Activated CD8-positive, alpha-beta T cell treated with anti-CD3 and anti-CD28 coated beads for 36 hours (primary cell): ENCODE data around the gene MCM5. TPM values are rescaled to one million over a fixed set of nuclear protein-coding genes. Genes with fewer than 3 reads are reported as not detected.
A peak's percentile ranks its signal among the peaks of the same experiment; 100 is the strongest.
"Not testable (repeated sequence)": the region's sequence is repeated elsewhere in the genome, so short reads cannot be mapped to it uniquely, and the experiment has no call there.

Source experiments
- ATAC-seq: fragments of 200-7000 bp; cut with Tn5 transposase; one replicate; pipeline ENCODE4 v1.10.0; 2021; ENCODE audit warnings: mild to moderate bottlenecking, moderate library complexity
- CTCF ChIA-PET: fragments of 350-600 bp; sonication (Branson Sonifier 250); formaldehyde crosslinking; loops from one replicate; lab custom pipeline; 2021; ENCODE audit warnings: antibody characterized with exemption; lab: Charles Lee
- POLR2A ChIA-PET: fragments of 350-600 bp; sonication (Branson Sonifier 250); formaldehyde crosslinking; loops from one replicate; lab custom pipeline; 2021; ENCODE audit warnings: antibody characterized with exemption; lab: Charles Lee
- DNase-seq: peaks from one replicate; pipeline ENCODE4 v3.0.0-alpha.2; 2020
- H3K27ac Mint-ChIP-seq: one replicate; pipeline ENCODE4 v1.8.0; 2021; ENCODE audit warnings: mild to moderate bottlenecking, mixed read lengths
- H3K27me3 Mint-ChIP-seq: one replicate; pipeline ENCODE4 v1.8.0; 2021; ENCODE audit warnings: mixed read lengths
- H3K36me3 Mint-ChIP-seq: one replicate; pipeline ENCODE4 v1.8.0; 2021; ENCODE audit warnings: low read depth, mixed read lengths
- H3K4me1 Mint-ChIP-seq: one replicate; pipeline ENCODE4 v1.8.0; 2021; ENCODE audit warnings: low read depth, mixed read lengths
- H3K4me3 Mint-ChIP-seq: one replicate; pipeline ENCODE4 v1.8.0; 2021; ENCODE audit warnings: mild to moderate bottlenecking, moderate library complexity, mixed read lengths
- H3K9me3 Mint-ChIP-seq: one replicate; pipeline ENCODE4 v1.8.0; 2021; ENCODE audit warnings: mixed read lengths
- CTCF ChIP-seq: fragments of 200-600 bp; IDR thresholded peaks from one replicate; pipeline ENCODE4 v1.8.0; 2022; ENCODE audit warnings: antibody characterized with exemption, mild to moderate bottlenecking
- intact Hi-C: fragments of 100-400 bp; cut with micrococcal nuclease; formaldehyde crosslinking; loops from one replicate; pipeline ENCODE4 v1.10.0; 2022
- total RNA-seq, 2 experiments: library from RNA; stranded (reverse); gene quantifications; one replicate each; pipeline ENCODE4 v1.2.3, GENCODE V29; 2021

Gene MCM5
- total RNA-seq, 2 experiments from 2014 or later = 318 to 319 TPM

- no peak for ATAC-seq
- H3K27ac Mint-ChIP-seq = no peak overlapping the region
- peaks cover 3% of the 10 kb centered on the region for H3K4me1 Mint-ChIP-seq
- CTCF ChIA-PET = interaction anchor here (0.8 kb wide), 1 partner anchor 44 kb away, joined by 3 read pairs; no protein-coding TSS in a partner anchor
- no peaks in the 10 kb centered on the region for H3K27me3 Mint-ChIP-seq
- H3K4me3 Mint-ChIP-seq = no peak overlapping the region
- TF ChIP-seq CTCF = no peak
- H3K36me3 Mint-ChIP-seq = peaks cover 5% of the 10 kb centered on the region
- POLR2A ChIA-PET = interaction anchor here (0.7 kb wide), 1 partner anchor 42 kb away, joined by 3 read pairs; no protein-coding TSS in a partner anchor
- intact Hi-C loops = no loop called here
- DNase-seq = no peak
- H3K9me3 Mint-ChIP-seq = no peaks in the 10 kb centered on the region
Observed at GRCh38 chr22:35394810-35395563, 5.0 kb upstream of the MCM5 start.

GRCh38 chr22:35396622-35397021 is 3.3 kb upstream of the MCM5 start:
- POLR2A ChIA-PET = interaction anchor here (1.1 kb wide), 1 partner anchor 12 kb away, joined by 3 read pairs; no protein-coding TSS in a partner anchor
- H3K27ac Mint-ChIP-seq, ATAC-seq, H3K27me3 Mint-ChIP-seq, intact Hi-C loops, CTCF ChIA-PET, H3K9me3 Mint-ChIP-seq, H3K4me3 Mint-ChIP-seq, DNase-seq: not testable (repeated sequence)
- Mint-ChIP-seq H3K36me3 (peaks cover 18% of the 10 kb centered on the region), H3K4me1 (peaks cover 11% of the 10 kb centered on the region)

GRCh38 chr22:35397095-35397904 is 2.6 kb upstream of the MCM5 start:
- no peak for TF ChIP-seq CTCF
- CTCF ChIA-PET = interaction anchor here (1.1 kb wide), 1 partner anchor 63 kb away, joined by 3 read pairs; no protein-coding TSS in a partner anchor
- POLR2A ChIA-PET = interaction anchor here (1.1 to 1.2 kb wide), 2 partner anchors 7 to 11 kb away, joined by 3 to 4 read pairs; no protein-coding TSS in a partner anchor
- Mint-ChIP-seq H3K36me3 (peaks cover 23% of the 10 kb centered on the region), H3K27me3 (no peaks in the 10 kb centered on the region), H3K4me1 (peaks cover 16% of the 10 kb centered on the region), H3K9me3 (no peaks in the 10 kb centered on the region), H3K4me3 (peak overlapping the region; percentile 3), H3K27ac (no peak overlapping the region)
- ATAC-seq = no peak
- DNase-seq = no peak
- intact Hi-C loops = no loop called here

- no peaks in the 10 kb centered on the region for H3K9me3 Mint-ChIP-seq
- peak overlapping the region; percentile 99 for H3K27ac Mint-ChIP-seq
- DNase-seq (no peak), ATAC-seq (no peak)
- H3K27me3 Mint-ChIP-seq = no peaks in the 10 kb centered on the region
- H3K4me3 Mint-ChIP-seq = peak overlapping the region; percentile 99
- ChIA-PET POLR2A (interaction anchor here (0.8 to 8.8 kb wide), 6 partner anchors 8 to 249 kb away, joined by 3 to 125 read pairs (median 3); partner anchors contain the start of gene TOM1), CTCF (interaction anchor here (0.6 to 1.5 kb wide), 3 partner anchors 15 to 47 kb away, joined by 3 to 5 read pairs (median 4); no protein-coding TSS in a partner anchor)
- no peak for TF ChIP-seq CTCF
- intact Hi-C loops = no loop called here
- peaks cover 35% of the 10 kb centered on the region for H3K36me3 Mint-ChIP-seq
- H3K4me1 Mint-ChIP-seq = peaks cover 25% of the 10 kb centered on the region
Observed at GRCh38 chr22:35398591-35398973, 1.4 kb upstream of the MCM5 start.

- Mint-ChIP-seq H3K4me1 (peaks cover 24% of the 10 kb centered on the region), H3K27me3 (no peaks in the 10 kb centered on the region), H3K27ac (peak overlapping the region; percentile 99), H3K9me3 (no peaks in the 10 kb centered on the region), H3K36me3 (peaks cover 41% of the 10 kb centered on the region), H3K4me3 (peak overlapping the region; percentile 99)
- CTCF ChIA-PET = interaction anchor here (1.4 to 1.5 kb wide), 2 partner anchors 32 to 48 kb away, joined by 4 to 5 read pairs; no protein-coding TSS in a partner anchor
- intact Hi-C loops = no loop called here
- TF ChIP-seq CTCF = no peak
- DNase-seq = peak; percentile 37
- no peak for ATAC-seq
- POLR2A ChIA-PET = interaction anchor here (0.8 to 8.8 kb wide), 6 partner anchors 9 to 249 kb away, joined by 3 to 125 read pairs (median 3); partner anchors contain the start of gene TOM1
Observed at GRCh38 chr22:35399114-35399677, 744 bp upstream of the MCM5 start.
